Thyroid gland (tissue), 4 donors: ENCODE measurements around the gene ANLN.

Experiments
- CTCF ChIP-seq, 6 experiments: fragments of 200-600 bp in 3 of 6; fragments of 450-650 bp in 3 of 6; sonication (generic) in 3 of 6; IDR thresholded peaks; one replicate each; pipeline ENCODE4 v1.5.1; 2016 to 2019; ENCODE audit warnings: antibody characterized with exemption in 6 of 6, mild to moderate bottlenecking in 2 of 6, inconsistent platforms in 1 of 6, moderate library complexity in 1 of 6
- POLR2A ChIP-seq, 2 donors: fragments of 450-650 bp; IDR thresholded peaks; one replicate each; pipeline ENCODE4 v1.6.1; 2017; ENCODE audit warnings: antibody characterized with exemption in 2 of 2, mild to moderate bottlenecking in 2 of 2, moderate library complexity in 1 of 2

- TF ChIP-seq CTCF (IDR thresholded peaks at IDR 0.05), result no peak
- TF ChIP-seq POLR2A (IDR thresholded peaks at IDR 0.05), result no peak
These were observed 82.6 kb downstream of the ANLN start for GRCh38 chr7:36472141-36472729.
